H9 (cell line): ENCODE results near the gene GTPBP6. TPM values are rescaled to one million over a fixed set of nuclear protein-coding genes. Genes with fewer than 3 reads are reported as not detected.

ENCODE experiments used
- DNase-seq: peaks from one replicate; pipeline ENCODE4 v3.0.0-alpha.2; 2017
- H2AFZ ChIP-seq: one replicate; pipeline ENCODE4 v1.6.1; 2013; ENCODE audit warnings: mild to moderate bottlenecking, low read length, control low read depth, moderate library complexity
- H2AK5ac ChIP-seq: 2 replicates; pipeline ENCODE4 v1.6.1; 2013; ENCODE audit warnings: low read length, control low read depth, mixed read lengths; ENCODE audit not compliant: insufficient read length
- H2BK120ac ChIP-seq: one replicate; pipeline ENCODE4 v1.6.1; 2013; ENCODE audit warnings: low read depth, mild to moderate bottlenecking, low read length, control low read depth, inconsistent platforms; ENCODE audit not compliant: poor library complexity, severe bottlenecking
- H2BK12ac ChIP-seq: 2 replicates; pipeline ENCODE4 v1.6.1; 2013; ENCODE audit warnings: low read length, control low read depth, mixed read lengths, low read depth; ENCODE audit not compliant: insufficient read length
- H2BK15ac ChIP-seq: 2 replicates; pipeline ENCODE4 v1.6.1; 2013; ENCODE audit warnings: low read depth, low read length, control low read depth
- H2BK20ac ChIP-seq: one replicate; pipeline ENCODE4 v1.6.1; 2013; ENCODE audit warnings: low read depth, mild to moderate bottlenecking, low read length, control low read depth, inconsistent platforms; ENCODE audit not compliant: poor library complexity, severe bottlenecking
- H2BK5ac ChIP-seq: 2 replicates; pipeline ENCODE4 v1.6.1; 2013; ENCODE audit warnings: low read length, control low read depth, mixed read lengths; ENCODE audit not compliant: insufficient read length
- H3K14ac ChIP-seq: 2 replicates; pipeline ENCODE4 v1.6.1; 2013; ENCODE audit warnings: low read length, control low read depth; ENCODE audit not compliant: insufficient read depth
- H3K18ac ChIP-seq: 2 replicates; pipeline ENCODE4 v1.6.1; 2013; ENCODE audit warnings: low read depth, mild to moderate bottlenecking, mixed read lengths, low read length, control low read depth; ENCODE audit not compliant: insufficient read length
- H3K23ac ChIP-seq: 2 replicates; pipeline ENCODE4 v1.6.1; 2013; ENCODE audit warnings: low read length, control low read depth, mixed read lengths, low read depth; ENCODE audit not compliant: insufficient read length
- H3K23me2 ChIP-seq: 2 replicates; pipeline ENCODE4 v1.6.1; 2013; ENCODE audit warnings: low read depth, mild to moderate bottlenecking, mixed read lengths, low read length, control low read depth; ENCODE audit not compliant: insufficient read length, poor library complexity, severe bottlenecking
- H3K27ac ChIP-seq: 2 replicates; pipeline ENCODE4 v1.5.1; 2013; ENCODE audit warnings: low read length, control low read depth, mixed read lengths, low read depth; ENCODE audit not compliant: insufficient read length
- H3K27me3 ChIP-seq: 2 replicates; pipeline ENCODE4 v1.6.1; 2013; ENCODE audit warnings: low read length, control low read depth, inconsistent platforms; ENCODE audit not compliant: insufficient read depth
- H3K4ac ChIP-seq: 2 replicates; pipeline ENCODE4 v1.6.1; 2013; ENCODE audit warnings: low read depth, mild to moderate bottlenecking, control low read depth, inconsistent platforms, low read length, moderate library complexity
- H3K4me1 ChIP-seq: 2 replicates; pipeline ENCODE4 v1.6.1; 2013; ENCODE audit warnings: low read length, control low read depth, inconsistent platforms; ENCODE audit not compliant: insufficient read depth
- H3K4me2 ChIP-seq: 2 replicates; pipeline ENCODE4 v1.6.1; 2013; ENCODE audit warnings: low read length, control low read depth, mixed read lengths; ENCODE audit not compliant: insufficient read length, insufficient read depth
- H3K56ac ChIP-seq: 2 replicates; pipeline ENCODE4 v1.6.1; 2013; ENCODE audit warnings: low read depth, mild to moderate bottlenecking, mixed read lengths, low read length, control low read depth; ENCODE audit not compliant: insufficient read length
- H3K79me1 ChIP-seq: 2 replicates; pipeline ENCODE4 v1.6.1; 2013; ENCODE audit warnings: low read depth, mild to moderate bottlenecking, moderate library complexity, low read length, control low read depth, inconsistent platforms; ENCODE audit not compliant: insufficient read depth, poor library complexity, severe bottlenecking
- H3K79me2 ChIP-seq: 2 replicates; pipeline ENCODE4 v1.6.1; 2013; ENCODE audit warnings: low read length, control low read depth, inconsistent platforms; ENCODE audit not compliant: insufficient read depth
- H3K9ac ChIP-seq: 2 replicates; pipeline ENCODE4 v1.6.1; 2013; ENCODE audit warnings: low read length, control low read depth, mixed read lengths; ENCODE audit not compliant: insufficient read length; ENCODE audit errors: extremely low read depth
- H3K9me3 ChIP-seq: one replicate; pipeline ENCODE4 v1.6.1; 2013; ENCODE audit warnings: low read depth, low read length, inconsistent platforms; ENCODE audit not compliant: control insufficient read depth
- H3T11ph ChIP-seq: one replicate; pipeline ENCODE4 v1.6.1; 2013; ENCODE audit warnings: mild to moderate bottlenecking, low read length, control low read depth, inconsistent platforms
- H4K20me1 ChIP-seq: one replicate; pipeline ENCODE4 v1.6.1; 2013; ENCODE audit not compliant: control insufficient read depth, insufficient read length, insufficient read depth
- H4K5ac ChIP-seq: 2 replicates; pipeline ENCODE4 v1.6.1; 2013; ENCODE audit warnings: low read depth, mild to moderate bottlenecking, mixed read lengths, low read length, control low read depth; ENCODE audit not compliant: insufficient read length
- H4K8ac ChIP-seq: replicated peaks from 2 replicates; pipeline ENCODE4 v1.6.1; 2013; ENCODE audit warnings: low read length, control low read depth, mixed read lengths, low read depth; ENCODE audit not compliant: insufficient read length
- H4K91ac ChIP-seq: 2 replicates; pipeline ENCODE4 v1.6.1; 2013; ENCODE audit warnings: low read depth, mild to moderate bottlenecking, moderate library complexity, mixed read lengths, low read length, control low read depth; ENCODE audit not compliant: insufficient read length
- H3K27ac Mint-ChIP-seq, 3 experiments: 2 replicates in 2 of 3; 3 replicates in 1 of 3; pipeline ENCODE4 v1.8.0; 2020 to 2021; ENCODE audit warnings: mixed read lengths in 3 of 3, mild to moderate bottlenecking in 1 of 3, moderate library complexity in 1 of 3
- H3K27me3 Mint-ChIP-seq: 2 replicates; pipeline ENCODE4 v1.8.0; 2021; ENCODE audit warnings: low read depth, mild to moderate bottlenecking, moderate library complexity, mixed read lengths
- H3K36me3 Mint-ChIP-seq, 3 experiments: 2 replicates in 2 of 3; 3 replicates in 1 of 3; pipeline ENCODE4 v1.8.0; 2020 to 2021; ENCODE audit warnings: low read depth in 3 of 3, mixed read lengths in 3 of 3; ENCODE audit not compliant: insufficient read depth in 1 of 3
- H3K4me1 Mint-ChIP-seq, 2 experiments: 2 replicates each; pipeline ENCODE4 v1.8.0; 2020; ENCODE audit warnings: mixed read lengths in 2 of 2
- H3K4me3 Mint-ChIP-seq, 2 experiments: 2 replicates in 1 of 2; 3 replicates in 1 of 2; pipeline ENCODE4 v1.8.0; 2020 to 2021; ENCODE audit warnings: mild to moderate bottlenecking in 2 of 2, mixed read lengths in 2 of 2, moderate library complexity in 1 of 2
- H3K9me3 Mint-ChIP-seq, 2 experiments: 2 replicates in 1 of 2; 3 replicates in 1 of 2; pipeline ENCODE4 v1.8.0; 2020; ENCODE audit warnings: mild to moderate bottlenecking in 2 of 2, mixed read lengths in 2 of 2, moderate library complexity in 1 of 2
- CTCF ChIP-seq: fragments of 200-600 bp; sonication (generic); conservative IDR thresholded peaks from 3 replicates; pipeline ENCODE4 v1.8.0; 2021; ENCODE audit warnings: antibody characterized with exemption, mild to moderate bottlenecking
- WGBS: extraction: QIAGEN DNeasy Blood & Tissue Kit; methylation state at CpG from one replicate; pipeline ENCODE4 v1.1.7; 2013; ENCODE audit warnings: missing lambda C conversion rate, low lambda C conversion rate, mixed read lengths; ENCODE audit not compliant: insufficient read length; ENCODE audit errors: extremely low coverage; 5-methylcytosine and 5-hydroxymethylcytosine counted together
- total RNA-seq: library from RNA; stranded (reverse); gene quantifications from 2 replicates; pipeline ENCODE4 v1.2.1, GENCODE V29; 2021

The GTPBP6 gene
- total RNA-seq, 1 experiment from 2014 or later, result 64.0 TPM

DNA sequence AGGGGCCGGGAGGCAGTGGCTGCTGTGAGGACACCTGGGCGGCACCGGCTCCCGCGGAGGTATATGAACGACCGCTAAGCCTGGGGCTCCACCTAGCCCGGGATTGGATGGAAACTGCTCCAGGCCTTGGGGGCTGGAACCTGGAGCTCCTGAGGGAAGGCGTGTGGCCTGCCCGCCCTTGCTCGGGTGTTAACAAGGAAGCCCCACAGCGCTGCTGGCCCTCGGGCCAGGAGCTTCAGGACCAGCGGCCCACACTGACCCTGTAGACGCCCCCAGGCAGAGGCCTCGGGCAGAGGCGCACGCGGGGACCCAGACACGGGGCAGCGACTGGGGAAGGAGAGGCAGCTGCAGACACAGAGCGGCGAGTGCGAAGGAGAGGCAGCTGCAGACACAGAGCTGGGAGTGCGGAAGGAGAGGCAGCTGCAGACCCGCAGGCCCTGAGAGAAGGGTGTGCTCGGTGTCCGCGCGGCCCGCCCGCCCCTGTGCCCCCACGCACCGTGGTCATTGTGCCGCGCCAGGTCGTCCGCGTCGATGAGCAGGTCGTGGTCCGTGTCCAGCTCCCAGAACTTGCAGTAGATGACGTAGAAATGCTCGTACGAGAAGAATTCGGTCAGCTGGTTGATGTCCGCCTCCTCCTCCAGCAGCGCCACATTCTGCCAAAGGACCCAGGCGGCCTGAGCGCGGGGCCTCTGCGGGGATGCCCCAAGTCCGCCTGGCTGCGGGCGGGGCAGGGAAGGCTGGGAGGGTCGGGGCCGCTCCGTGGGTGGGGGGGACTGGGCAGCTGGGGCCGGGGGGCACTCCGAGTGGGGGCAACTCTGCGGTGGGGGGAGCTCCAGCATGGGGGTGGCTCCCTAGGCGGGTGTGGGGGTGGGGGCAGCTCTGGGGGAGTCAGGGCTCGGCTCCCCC, 26.7 kb upstream of the GTPBP6 start:
- Mint-ChIP-seq H3K4me3 (no peak overlapping the region), H3K9me3 (peaks cover 2 to 3% of the 10 kb centered on the region in 2 experiments; a peak in 2 of 5 replicates), H3K27ac (no peak overlapping the region; a peak in 1 of 7 replicates), H3K27me3 (no peaks in the 10 kb centered on the region), H3K36me3 (peaks cover 15 to 48% (median 45%) of the 10 kb centered on the region in 3 experiments; a peak in 6 of 7 replicates), H3K4me1 (peaks cover 0 to 4% of the 10 kb centered on the region in 2 experiments; a peak in 1 of 4 replicates)
- Histone ChIP-seq H3T11ph (no peak overlapping the region), H3K27ac (no peak overlapping the region), H3K18ac (no peak overlapping the region), H4K91ac (no peak overlapping the region), H3K79me2 (no peaks in the 10 kb centered on the region; the same call in 1 of the 2 replicates), H3K27me3 (no peaks in the 10 kb centered on the region), H3K14ac (no peak overlapping the region), H2BK12ac (no peak overlapping the region), H2BK120ac (no peak overlapping the region), H2BK20ac (no peak overlapping the region), H2BK5ac (no peak overlapping the region), H3K56ac (no peak overlapping the region), H4K8ac (no peak overlapping the region), H4K5ac (no peak overlapping the region), H3K4me1 (no peaks in the 10 kb centered on the region), H3K9me3 (no peaks in the 10 kb centered on the region), H2BK15ac (no peak overlapping the region), H4K20me1 (no peaks in the 10 kb centered on the region), H3K23me2 (no peaks in the 10 kb centered on the region), H3K4ac (no peak overlapping the region), H3K79me1 (peaks cover 3% of the 10 kb centered on the region), H3K9ac (no peak overlapping the region), H3K23ac (no peak overlapping the region), H2AK5ac (no peak overlapping the region), H3K4me2 (no peak overlapping the region), H2AFZ (no peak overlapping the region)
- no peak for DNase-seq
- WGBS, result no CpG with 5 or more reads among the region's 63 CpGs
- no peak for TF ChIP-seq CTCF
